Islet of Langerhans (tissue), 1 donor: Measurements from ENCODE around the gene SOS1.
"Not testable (repeated sequence)": the region's sequence is repeated elsewhere in the genome, so short reads cannot be mapped to it uniquely, and the experiment has no call there.

ENCODE experiments used
- FAIRE-seq: peaks from one replicate; lab custom pipeline; 2011; peaks lifted over from hg19 to GRCh38; lab: Jason Lieb, UNC

Gene SOS1

DNA sequence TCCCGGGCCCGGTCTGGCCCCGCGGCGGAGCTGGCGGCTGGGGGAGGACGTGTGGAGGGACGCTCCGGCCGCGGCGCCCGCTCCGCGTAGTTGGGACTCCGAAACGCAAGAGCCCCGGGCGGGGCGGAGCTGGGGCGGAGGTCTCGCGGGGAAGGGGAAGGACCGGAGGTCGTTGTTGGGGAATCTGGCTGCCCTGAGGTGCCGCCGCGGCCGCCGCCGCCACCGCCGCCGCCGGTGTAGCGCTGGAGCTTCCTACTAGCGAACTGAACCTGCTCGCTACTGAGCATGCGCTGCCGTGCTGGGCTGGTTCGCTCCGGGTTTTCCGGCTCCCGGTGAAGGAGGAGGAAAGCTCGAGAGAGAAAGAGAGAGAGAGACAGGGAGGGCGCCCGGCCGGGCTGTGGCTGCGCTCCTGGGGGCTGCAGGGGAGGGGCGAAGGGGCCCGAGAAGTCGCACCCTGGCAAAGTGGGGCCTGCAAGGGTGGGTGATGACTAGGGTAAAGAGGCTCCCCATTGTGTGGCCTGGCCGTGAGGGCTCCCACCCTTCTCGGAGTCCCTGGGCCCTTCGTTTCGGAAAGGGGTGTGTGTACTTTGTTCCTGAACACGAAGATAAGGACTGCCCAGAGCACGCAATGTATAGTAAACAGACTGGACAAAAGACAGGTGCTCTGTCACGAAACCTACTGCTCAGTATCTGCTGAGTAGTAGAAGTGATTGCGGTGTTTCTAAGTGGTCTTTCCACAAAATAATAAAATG is at the start of gene SOS1:
SOS1 (minus strand) TSS at position 281 of the 752 bp plus-strand sequence. CDS start 629 bp downstream, outside the sequence.
- no peak for FAIRE-seq

DNA sequence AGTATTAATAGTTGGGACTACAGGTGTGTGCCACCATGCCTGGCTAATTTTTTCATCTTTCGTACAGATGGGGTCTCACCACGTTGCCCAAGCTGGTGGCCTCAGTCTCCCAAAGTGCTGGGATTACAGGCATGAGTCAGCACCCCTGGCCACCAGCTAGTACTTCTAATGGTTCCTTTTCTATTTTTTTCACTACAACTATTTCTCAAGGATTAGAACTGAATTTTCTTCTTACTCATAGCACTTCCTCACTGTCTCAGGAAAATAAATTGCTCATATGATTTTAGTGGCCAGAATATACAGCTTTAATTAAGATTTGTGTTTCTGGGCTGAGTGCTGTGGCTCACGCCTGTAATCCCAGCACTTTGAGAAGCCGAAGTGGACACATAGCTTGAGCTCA is 43.2 kb upstream of the SOS1 start:
- FAIRE-seq: no peak

DNA sequence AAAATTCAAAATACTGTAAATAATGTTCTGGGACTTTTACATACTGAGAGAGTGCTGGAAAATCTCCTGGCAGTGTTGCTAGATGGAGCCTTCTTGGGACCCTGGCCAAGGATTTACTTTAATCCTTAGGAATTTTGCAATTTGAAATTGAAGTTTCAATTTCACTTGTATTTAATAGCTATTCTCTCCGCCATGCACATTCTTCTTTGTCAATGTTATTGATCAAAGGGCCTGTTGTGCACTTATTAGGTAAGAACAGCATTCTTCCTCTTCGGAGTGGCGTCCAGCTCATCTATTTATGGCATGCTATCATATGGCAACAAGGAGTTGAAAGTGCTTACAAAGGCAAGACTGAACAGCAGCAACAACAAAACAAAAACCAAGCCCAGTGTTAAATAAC is 40.1 kb upstream of the SOS1 start:
- no peak for FAIRE-seq

DNA sequence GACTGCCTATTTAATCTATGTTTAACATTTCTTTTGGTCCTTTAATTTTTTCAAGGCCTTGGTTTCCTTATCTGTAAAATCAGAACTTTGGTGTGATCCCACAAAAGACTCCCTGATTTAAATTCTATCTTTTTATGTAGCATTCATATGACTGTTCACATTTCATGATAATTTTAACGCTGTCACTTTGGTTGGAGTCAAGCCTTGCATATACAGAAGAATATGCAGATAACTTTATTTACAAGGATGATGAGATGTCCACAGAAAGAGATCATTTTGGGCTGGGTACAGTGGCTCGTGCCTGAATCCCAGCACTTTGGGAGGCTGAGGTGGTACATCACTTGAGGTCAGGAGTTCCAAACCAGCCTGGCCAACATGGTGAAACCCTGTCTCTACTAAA is 38.4 kb upstream of the SOS1 start:
- FAIRE-seq: no peak

DNA sequence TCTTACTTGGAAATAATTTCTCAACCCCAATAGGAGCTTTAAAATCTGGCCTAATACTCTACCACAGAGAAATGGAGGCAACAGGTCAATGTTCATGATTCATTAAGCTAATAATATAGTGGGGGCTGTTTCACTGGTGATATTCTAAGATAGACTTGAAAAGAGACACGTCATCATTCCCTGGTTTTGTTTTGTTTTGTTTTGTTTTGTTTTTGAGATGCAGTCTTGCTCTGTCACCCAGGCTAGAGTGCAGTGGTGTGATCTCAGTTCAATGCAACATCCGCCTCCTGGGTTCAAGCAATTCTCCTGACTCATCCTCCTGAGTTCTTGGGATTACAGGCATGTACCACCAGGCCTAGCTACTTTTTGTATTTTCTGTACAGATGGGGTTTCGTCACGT is 37.5 kb upstream of the SOS1 start:
- no peak for FAIRE-seq

DNA sequence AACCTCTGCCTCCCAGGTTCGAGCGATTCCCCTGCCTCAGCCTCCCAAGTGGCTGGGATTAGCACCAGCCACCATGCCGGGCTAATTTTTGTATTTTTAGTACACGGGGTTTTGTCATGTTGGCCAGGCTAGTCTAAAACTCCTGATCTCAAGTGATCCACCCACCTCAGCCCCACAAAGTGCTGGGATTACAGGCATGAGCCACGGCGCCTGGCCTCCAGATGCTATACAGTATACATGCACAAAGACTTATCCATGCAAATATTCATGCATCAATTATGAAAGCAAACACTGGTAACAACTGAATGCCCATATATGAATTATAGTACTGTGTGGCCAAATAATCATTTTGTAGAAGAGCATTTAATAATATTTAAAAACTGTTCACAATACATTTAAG is 36.0 kb upstream of the SOS1 start:
- FAIRE-seq: no peak

DNA sequence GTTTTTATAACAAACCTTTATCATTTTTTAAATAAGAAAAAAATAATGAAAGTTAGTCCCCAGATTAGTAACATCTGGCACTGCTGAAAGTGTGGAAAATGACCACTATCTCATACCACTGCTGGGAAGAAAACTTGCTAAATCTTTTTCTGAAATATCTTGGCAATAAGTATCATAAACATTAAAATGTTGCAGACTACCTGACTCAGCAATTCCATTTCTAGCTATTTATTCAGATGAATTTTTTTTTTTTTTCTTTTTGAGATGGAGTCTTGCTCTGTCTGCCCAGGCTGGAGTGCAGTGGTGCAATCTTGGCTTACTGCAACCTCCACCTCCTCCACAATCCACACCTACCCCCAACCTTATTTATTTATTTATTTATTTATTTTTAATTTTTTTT is 35.3 kb upstream of the SOS1 start:
- no peak for FAIRE-seq

DNA sequence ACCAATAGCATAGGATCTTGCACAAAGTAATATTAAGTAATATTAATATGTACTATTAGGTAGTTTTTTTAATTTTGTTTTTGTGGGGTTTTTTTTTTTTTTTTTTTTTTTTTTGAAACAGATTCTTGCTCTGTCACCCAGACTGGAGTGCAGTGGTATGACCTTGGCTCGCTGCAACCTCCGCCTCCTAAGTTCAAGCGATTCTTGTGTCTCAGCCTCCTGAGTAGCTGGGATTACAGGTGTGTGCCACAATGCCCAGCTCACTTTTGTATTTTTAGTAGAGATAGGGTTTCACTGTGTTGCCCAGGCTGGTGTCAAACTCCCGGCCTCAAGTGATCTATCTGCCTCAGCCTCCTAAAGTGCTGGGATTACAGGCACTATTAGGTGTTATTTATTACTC is 34.7 kb upstream of the SOS1 start:
- FAIRE-seq: not testable (repeated sequence)

DNA sequence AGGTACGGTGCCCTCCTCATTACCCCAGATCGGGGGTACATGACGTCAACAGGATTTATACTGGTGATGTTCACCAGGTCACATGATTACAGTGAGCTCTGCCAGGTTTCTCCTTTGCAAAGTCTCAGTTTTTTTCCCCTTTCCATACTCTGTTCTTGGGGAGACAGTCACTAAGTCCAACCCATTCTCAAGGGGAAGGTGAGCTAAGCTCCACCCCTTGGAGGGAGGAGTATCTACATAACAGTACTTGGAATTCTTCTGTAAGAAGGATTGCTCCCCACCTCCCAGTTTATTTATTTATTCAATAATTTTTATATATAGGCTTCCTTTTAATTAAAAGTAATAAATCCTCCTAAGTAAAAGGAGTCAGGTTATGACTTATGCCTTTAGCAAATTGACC is 34.1 kb upstream of the SOS1 start:
- no peak for FAIRE-seq

DNA sequence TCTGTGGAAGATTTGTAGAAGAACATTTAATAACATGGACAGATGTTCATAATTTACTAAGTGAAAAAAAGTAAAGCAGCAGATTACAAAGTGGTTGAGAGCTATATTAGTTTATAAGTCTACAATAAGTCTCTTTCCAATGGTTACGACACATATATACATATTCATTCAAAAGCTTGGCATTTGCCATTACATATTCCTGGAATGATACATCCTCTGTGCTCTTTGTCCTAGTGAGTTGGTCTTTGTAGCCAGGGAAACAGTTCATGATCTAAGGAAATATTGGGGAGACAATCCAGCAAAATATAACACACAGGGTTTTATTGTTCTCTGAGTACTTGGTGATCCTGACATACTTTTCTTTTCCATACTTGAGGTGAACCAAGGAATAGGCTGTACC is 32.5 kb upstream of the SOS1 start:
- FAIRE-seq: no peak

DNA sequence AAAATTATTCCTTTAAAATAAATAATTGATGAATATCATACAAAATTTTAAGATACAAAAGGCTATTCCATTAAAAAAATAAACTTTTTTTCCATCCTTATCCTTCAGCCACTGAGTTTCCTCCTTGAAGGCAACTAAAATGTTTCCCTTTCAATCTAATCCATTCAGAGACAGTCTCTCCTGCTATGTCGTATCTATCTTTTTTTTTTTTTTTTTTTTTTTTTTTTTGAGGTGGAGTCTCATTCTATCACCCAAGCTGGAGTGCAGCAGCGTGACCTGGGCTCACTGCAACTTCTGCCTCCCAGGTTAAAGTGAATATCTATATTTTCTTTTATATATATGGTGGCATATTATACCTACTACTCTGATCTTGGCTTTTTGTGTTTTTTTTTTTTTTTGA is 31.7 kb upstream of the SOS1 start:
- FAIRE-seq: no peak

DNA sequence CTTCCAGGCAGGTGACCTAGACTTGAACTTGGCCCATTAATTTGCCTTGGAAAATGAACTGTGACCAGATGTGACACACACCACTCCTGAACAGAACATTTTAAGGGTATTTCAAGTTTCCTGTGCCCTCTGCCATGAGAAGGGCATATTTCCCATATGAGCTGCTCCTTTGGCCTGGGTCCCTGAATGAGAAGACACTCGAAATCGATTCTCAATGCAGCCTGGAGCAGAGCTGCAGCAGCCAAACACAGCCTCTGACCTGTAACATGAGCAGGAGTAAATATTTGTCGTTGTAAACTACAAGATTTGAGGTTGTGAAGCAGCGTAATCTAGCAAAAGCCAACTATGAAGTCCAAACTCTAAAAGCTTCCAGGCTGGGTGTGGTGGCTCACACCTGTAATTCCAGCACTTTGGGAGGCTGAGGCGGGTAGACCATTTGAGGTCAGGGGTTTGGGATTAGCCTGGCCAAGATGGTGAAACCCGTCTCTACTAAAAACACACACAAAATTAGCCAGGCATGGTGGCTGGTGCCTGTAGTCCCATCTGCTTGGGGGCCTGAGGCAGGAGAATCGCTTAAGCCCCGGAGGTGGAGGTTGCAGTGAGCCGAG is 30.1 kb upstream of the SOS1 start:
- FAIRE-seq: no peak

DNA sequence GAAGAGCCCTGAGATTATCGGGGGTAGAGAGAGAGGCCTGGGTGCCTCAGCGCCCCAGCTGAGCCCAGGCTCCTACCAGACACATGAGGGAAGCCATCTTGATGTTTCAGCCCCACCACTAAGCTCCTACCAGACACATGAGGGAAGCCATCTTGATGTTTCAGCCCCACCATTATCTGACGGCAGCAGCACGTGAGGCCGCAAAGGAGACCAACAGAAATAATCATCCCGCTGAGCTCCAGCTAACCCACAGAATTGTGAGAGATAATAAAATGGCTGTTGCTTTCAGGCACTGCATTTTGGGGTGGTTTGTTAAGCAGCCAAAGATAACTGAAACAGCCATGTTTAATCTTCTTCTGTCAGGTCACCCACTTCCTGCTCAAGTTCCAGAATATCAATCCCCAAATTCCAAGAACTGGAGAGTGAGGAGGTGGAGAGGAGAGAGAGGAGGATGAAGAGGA is 29.3 kb upstream of the SOS1 start:
- no peak for FAIRE-seq

DNA sequence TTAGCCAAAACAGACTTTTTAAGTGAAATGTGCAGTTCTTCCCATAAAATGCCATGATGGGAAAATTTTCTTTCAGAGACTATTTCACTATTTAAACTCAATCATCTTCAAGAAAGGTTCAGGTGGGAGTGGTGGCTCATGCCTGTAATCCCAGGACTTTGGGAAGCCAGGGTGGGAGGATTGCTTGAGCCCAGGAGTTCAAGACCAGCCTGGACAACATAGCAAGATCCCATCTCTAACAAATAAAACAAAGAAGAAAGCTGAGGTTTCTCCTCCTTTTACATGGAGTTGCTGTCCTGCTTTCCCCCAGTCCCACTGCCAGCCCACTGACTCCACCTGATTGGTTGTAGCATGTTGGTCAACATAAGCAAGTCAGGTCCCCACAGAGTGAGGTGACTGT is 25.8 kb upstream of the SOS1 start:
- FAIRE-seq: no peak

DNA sequence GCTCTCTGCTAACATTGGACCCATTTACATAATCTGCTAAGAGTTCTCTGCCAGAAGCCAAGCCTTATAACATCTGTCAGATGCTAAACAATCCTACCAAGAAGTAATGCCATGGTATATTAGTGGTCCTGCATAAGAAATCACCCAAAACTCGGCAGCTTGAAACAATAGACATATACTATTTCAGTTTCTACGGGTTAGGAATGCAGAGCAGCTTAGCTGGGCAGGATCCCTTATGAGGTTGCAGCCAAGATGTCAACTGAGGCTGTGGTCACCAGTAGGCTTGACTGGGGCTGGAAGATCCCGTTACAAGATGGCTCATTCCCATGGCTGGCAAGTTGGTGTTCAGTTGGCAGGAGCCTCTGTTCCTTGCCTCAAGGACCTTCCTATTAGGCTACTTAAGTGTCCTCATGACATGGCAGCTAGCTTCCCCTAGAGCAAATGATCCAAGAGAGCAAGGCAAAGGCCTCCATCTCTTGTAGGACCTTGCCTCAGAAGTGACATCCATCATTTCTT is 25.1 kb upstream of the SOS1 start:
- no peak for FAIRE-seq

DNA sequence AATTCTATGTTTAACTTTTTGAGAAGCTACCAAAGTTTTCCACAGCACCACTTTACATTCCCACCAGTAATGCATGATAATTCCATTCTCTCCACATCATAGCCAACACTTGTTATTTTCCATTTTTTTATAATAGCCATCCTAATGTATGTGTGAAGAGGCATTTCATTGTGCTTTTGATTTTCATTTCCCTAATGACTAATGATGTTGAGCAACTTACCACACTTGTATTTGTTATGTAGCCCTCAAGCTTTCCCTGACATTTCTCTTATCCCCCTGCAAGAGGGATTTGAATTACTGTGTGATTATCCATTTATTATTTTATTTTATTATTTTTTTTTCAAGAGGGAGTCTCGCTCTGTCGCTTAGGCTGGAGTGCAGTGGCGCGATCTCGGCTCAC is 23.6 kb upstream of the SOS1 start:
- FAIRE-seq: no peak

DNA sequence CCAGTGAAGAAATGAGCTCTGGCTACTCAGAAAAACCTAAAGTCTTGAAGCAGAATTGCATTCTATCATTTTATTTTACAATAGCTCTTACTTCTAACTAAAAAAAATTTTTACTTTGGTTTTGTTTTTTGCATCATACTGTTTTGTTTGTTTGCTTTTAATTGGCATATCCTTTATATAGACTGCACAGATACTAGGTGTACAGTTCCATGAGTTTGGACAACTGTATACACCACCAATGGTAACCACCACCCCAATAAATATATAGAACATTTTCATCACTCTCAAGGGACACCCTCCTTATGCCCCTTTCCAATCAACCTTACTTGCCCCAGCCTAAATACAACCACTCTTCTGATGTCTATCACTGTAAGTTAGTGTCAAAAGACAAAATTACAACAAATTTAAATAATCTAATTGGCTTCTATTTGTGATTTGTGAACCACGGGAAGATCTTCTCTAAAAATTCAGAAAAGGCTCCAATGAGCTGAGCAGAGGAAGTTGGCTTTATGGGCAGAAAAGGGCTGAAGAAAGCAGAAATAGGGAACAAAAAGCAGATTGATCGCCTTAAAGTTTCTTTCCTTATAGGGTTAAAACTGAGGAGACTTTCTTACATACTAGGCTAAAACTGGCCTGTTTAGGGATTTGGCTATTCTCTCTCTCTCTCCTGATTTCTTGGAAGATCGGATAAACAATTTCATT is 22.2 kb upstream of the SOS1 start:
- no peak for FAIRE-seq

DNA sequence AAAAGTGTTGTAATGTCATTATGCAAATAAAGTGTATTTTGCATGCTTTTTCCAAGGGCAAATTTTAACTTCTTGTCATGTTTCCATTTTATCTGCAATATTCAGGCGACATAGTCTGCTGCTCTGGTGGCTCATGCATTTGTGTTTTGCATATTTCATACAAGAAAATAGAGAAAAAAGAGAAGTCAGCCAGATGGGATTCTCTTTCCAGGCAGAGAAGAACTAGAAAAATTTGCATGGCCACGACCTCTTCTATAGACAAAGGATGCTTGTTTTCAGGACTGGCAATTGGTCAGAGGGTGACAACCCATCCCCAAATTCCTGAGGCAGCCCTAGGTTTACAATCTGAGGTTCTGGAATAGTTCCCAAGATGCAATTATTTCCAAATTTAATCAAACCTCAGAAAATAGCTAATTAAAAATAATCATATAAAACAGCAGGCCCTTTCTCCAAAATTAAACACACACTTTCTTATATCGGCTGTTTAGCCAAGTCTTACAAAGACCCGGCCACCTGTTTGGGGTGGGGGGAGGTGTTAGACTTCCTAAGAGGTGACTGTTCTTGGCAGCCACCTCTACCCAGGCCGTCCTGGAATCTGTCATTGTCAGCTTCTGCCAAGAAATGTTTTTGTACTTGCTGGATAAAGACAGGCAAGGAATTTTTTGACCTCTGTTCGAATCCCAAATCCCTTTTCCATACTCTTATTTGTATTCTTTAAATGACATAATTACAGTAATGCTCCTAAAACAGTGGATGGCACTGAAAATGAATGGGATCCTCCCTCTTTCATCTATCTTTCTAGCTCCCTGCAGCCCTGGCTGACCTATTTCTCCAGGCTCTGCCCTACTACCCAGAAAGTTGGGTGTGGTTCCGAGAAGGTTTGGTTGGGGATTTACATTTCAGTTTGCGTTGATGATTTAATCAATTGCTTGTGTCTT is 20.8 kb upstream of the SOS1 start:
- no peak for FAIRE-seq

DNA sequence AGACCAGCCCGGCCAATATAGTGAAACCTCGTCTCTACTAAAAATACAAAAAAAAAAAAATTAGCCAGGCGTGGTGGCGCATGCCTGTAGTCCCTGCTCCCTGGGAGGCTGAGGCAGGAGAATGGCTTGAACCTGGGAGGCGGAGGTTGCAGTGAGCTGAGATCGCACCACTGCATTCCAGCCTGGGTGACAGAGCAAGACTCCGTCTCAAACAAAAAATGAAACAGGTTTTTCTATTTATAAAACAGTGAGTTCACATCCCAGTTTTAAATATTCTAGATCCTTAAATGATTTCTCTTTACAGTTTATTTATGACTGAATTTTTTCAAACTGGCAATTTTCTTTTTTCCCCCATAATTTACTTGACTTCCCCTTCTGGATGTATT is 20.1 kb upstream of the SOS1 start:
- FAIRE-seq: not testable (repeated sequence)

DNA sequence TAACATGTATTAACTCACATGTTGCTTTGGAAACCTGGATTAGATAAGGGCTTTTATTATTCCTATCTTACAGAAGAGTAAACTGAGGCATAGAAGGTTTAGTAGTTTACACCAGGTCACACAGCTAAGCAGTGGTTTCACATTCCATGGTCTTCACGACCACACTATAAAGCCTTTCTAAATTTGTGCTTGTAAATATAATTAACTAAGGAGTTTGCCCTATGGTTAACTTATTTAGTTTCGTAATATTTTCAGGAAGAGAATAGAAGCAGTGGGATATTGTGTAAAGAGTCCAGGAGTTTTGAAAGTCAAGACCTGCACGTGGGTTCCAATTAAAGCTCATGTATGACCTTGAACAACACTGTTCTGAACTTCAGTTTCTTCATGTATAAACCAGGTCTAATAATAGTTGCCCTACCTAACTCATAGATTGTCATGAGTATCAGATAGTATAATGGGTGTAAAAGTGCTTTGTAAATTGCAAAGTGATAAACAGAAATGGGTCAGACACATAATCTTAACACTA is 19.5 kb upstream of the SOS1 start:
- FAIRE-seq: no peak

DNA sequence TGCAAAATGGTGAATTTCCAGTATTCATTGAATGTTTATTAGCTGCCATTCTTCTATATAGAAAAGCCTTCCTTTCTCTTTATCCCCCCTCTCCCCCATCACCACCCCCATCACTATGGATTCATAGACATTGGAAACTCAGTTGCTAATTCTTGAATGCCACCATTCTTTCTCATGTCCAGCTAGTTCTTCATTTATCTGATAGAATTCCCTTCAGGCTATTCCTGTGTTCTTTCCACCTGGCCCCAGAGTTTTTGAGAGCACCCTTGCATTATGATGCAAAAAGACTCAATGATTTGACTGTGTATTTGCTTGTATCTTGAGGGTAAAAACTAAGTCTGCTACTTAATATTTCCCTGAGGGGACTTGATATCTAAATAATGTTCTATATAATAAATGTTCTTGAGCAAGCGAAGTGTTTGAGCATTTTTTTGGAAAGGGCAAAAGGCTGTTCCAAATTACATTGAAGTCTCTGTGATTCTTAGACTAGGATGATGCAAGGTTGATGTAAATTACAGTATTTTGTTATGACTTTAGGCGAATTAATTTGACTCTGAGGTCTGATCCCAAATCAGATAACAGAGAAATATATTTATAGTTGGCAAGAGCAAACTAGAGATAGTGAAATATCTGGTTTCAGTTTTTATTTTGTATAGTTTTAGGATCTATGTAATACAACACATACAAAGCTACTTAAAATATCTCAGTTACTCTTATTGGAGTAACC is 18.8 kb upstream of the SOS1 start:
- FAIRE-seq: no peak
